GM21529 (cell line): ENCODE results near the gene STKLD1.
"Not testable (repeated sequence)": the region's sequence is repeated elsewhere in the genome, so short reads cannot be mapped to it uniquely, and the experiment has no call there.

Source experiments
- ATAC-seq: cut with Tn5 transposase; IDR thresholded peaks from one replicate; pipeline ENCODE4 v1.9.1; 2021; ENCODE audit not compliant: unreplicated experiment

Gene STKLD1

GRCh38 chr9:133436681-133437080, 60.5 kb downstream of the STKLD1 start:
- ATAC-seq: no peak

- ATAC-seq: no peak
Observed at GRCh38 chr9:133437753-133438531, 61.8 kb downstream of the STKLD1 start.

DNA sequence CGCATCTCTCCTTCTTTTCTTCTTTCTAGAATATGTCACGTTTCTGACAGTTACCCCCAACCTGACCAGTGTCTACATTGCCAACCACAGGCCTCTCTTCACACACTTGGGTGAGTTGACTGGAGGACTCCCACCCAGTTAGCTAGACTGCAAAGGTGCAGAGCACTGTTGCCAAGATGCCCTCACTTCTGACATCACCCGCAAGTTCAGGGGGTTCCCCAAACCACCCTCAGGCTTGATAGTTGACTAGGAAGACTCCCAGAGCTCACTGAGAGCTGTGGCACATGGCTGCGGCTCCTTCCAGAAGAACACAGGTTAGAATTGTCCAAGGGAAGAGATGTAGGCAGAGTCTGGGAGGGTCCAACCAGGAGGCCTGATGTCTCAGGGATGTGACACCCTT, 63.2 kb downstream of the STKLD1 start:
- ATAC-seq: no peak

GRCh38 chr9:133440874-133441273, 64.7 kb downstream of the STKLD1 start:
- ATAC-seq: no peak

GRCh38 chr9:133441571-133441970, 65.4 kb downstream of the STKLD1 start:
- ATAC-seq: no peak

- no peak for ATAC-seq
Observed at GRCh38 chr9:133443248-133443647, 67.1 kb downstream of the STKLD1 start.

DNA sequence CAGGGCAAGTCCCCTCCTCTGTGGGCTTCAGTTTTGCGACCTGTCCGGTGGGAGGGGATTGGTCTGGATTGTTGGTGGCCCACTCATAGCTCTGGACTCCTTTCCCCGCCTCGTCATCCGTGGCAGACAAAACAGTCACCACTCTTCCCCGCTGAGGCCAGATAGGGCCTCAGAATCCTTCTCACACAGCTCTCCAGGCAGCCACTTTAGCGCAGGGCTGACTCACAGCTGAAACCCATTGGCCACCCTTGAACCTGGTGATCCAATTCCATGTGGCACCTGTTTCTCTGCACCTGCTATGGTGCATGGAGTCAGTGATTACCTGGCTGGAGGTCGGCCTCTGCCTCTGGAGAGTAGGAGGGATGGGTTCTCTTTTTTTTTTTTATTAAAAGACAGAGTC, 67.8 kb downstream of the STKLD1 start:
- ATAC-seq: no peak

DNA sequence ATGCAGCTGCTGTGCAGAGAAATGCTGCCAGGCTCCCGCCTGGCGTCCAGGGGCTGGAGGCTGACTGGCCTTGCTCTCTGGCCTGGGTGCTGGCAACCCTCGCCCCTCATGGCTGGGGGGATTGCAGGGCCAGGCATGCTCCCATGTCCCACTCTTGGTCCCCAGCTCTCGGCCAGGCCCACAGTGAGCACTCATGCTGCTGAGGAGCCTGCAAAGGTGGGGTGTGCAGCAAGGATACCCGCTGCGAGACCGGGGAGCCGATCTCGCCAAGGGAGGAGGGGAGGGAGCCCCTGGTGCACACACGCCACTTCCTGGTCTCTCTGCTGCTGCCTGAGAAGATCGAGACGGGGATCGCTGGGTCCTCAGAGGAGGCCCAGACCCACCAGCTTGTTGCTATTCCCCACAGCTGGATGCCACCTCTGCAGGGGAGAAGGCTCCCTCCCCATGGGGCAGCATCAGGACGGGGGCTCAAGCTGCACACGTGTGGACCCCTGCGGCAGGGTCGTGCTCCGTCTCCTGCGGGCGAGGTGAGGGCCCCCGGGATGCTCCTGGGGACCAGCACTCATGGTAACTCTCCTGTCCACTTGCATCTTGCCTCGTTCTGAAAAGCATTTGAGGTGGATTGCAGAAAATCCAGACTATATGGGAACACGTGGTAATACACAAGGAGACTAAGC, 69.3 kb downstream of the STKLD1 start:
- ATAC-seq: no peak

GRCh38 chr9:133448487-133448972, 72.4 kb downstream of the STKLD1 start:
- ATAC-seq: no peak

GRCh38 chr9:133449760-133450159, 73.6 kb downstream of the STKLD1 start:
- no peak for ATAC-seq

GRCh38 chr9:133451865-133452264, 75.7 kb downstream of the STKLD1 start:
- ATAC-seq: not testable (repeated sequence)

GRCh38 chr9:133452562-133452961, 76.4 kb downstream of the STKLD1 start:
- no peak for ATAC-seq

- no peak for ATAC-seq
Observed at GRCh38 chr9:133453651-133454050, 77.5 kb downstream of the STKLD1 start.

- no peak for ATAC-seq
Observed at GRCh38 chr9:133454325-133454724, 78.2 kb downstream of the STKLD1 start.

GRCh38 chr9:133454943-133455673, 78.9 kb downstream of the STKLD1 start:
- ATAC-seq: no peak
